ENCODE measurements around the gene HIBADH. TPM values are rescaled to one million over a fixed set of nuclear protein-coding genes. Genes with fewer than 3 reads are reported as not detected.

Gene HIBADH
- total and polyA plus RNA-seq, 2 donors (not counting 3 experiments of a cell fraction or from before 2014, with no cell fraction given): 22.6 to 30.5 TPM

- intact Hi-C loops (cut with micrococcal nuclease) (loop anchor here (5.0 kb wide), 1 partner anchor 409 kb away; no protein-coding TSS in a partner anchor), dilution Hi-C loops (cut with MboI; ENCODE audit: extremely low pct_ligation_motif_present, low sequenced_read_pairs) (no loop called here)
- H3K27me3 ChIP-seq (ENCODE audit: control insufficient read depth in 2 of 2, insufficient read depth in 2 of 2, low read length in 2 of 2): no peaks in the 10 kb centered on the region
- no peak overlapping the region for H3K4me3 ChIP-seq (replicated peaks in 1 of 3; ENCODE audit: insufficient read depth in 1 of 3, low read depth in 1 of 3, low read length in 3 of 3)
- ChIA-PET CTCF (interaction anchor here (1.4 to 3.3 kb wide), 3 partner anchors 16 to 87 kb away, joined by 3 to 37 read pairs (median 6); no protein-coding TSS in a partner anchor), POLR2A (no interaction called here)
- no peak overlapping the region for H3K4me2 ChIP-seq (ENCODE audit: insufficient read depth, low read length)
- H3K9ac ChIP-seq (replicated peaks; ENCODE audit: extremely low read depth, insufficient read depth, low read length): no peak overlapping the region
- no peaks in the 10 kb centered on the region for H3K9me3 ChIP-seq (replicated peaks; ENCODE audit: control insufficient read depth, insufficient read depth, low read length)
- H3K9me1 ChIP-seq (replicated peaks; ENCODE audit: control insufficient read depth, extremely low read depth, insufficient read depth, low read length): no peaks in the 10 kb centered on the region
- H3K4me1 ChIP-seq (ENCODE audit: control insufficient read depth, extremely low read depth, insufficient read depth, low read length): peaks cover 10% of the 10 kb centered on the region
- DNase-seq (ENCODE audit: low read depth, low spot score): no peak
- TF ChIP-seq GATA2 (IDR thresholded peaks at IDR 0.05; ENCODE audit: insufficient read depth, insufficient read length, low read depth, low read length) (no peak), POLR2AphosphoS5 (IDR thresholded peaks at IDR 0.05; ENCODE audit: insufficient read depth, low read depth, low read length) (no peak), JUN (IDR thresholded peaks at IDR 0.05; ENCODE audit: borderline replicate concordance, insufficient read depth, insufficient read length, low read depth) (no peak), MYC (IDR thresholded peaks at IDR 0.05; ENCODE audit: low read depth, low read length) (no peak), EZH2 (IDR thresholded peaks at IDR 0.05; ENCODE audit: borderline replicate concordance, low read depth, low read length, severe bottlenecking) (no peak)
- BruUV-seq (replicated peaks): no TSS peak
- no peaks in the 10 kb centered on the region for H4K20me1 ChIP-seq (replicated peaks; ENCODE audit: control insufficient read depth, extremely low read depth, insufficient read depth, low read length)
- peak overlapping the region; percentile 42 for H2AFZ ChIP-seq (ENCODE audit: low read depth, low read length)
- FAIRE-seq: no peak
- H3K79me2 ChIP-seq (ENCODE audit: control insufficient read depth, insufficient read depth, low read length): no peaks in the 10 kb centered on the region
- H3K27ac ChIP-seq (ENCODE audit: insufficient read depth, low read depth, low read length): no peak overlapping the region
- H3K36me3 ChIP-seq (ENCODE audit: control insufficient read depth in 2 of 2, extremely low read depth in 1 of 2, insufficient read depth in 2 of 2, low read length in 2 of 2): no peaks in the 10 kb centered on the region
Measured at GRCh38 chr7:27688056-27688455, 25.4 kb upstream of the HIBADH start.

DNA sequence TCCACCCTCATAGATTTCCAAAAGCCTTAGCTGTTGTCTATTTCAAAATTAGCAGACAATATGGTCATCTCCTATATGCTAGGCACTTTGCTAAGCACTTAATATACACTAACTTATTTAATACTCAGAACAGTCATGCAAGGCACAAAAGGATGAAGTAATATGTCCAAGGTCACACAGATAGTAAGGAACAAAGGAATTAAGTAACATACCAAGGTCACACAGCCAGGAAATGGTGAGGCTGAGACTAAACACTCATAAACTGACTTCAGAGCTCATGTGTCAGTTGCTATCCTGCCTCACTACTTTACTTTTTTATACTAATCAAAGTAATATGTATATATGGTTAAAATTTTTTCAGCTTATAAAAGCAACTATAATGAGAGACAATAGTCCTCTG, 23.6 kb upstream of the HIBADH start:
- no peak for FAIRE-seq
- peak overlapping the region; percentile 11 for H3K4me2 ChIP-seq (ENCODE audit: insufficient read depth, low read length)
- no peak overlapping the region for H3K9ac ChIP-seq (replicated peaks; ENCODE audit: extremely low read depth, insufficient read depth, low read length)
- H2AFZ ChIP-seq (ENCODE audit: low read depth, low read length): no peak overlapping the region
- no peaks in the 10 kb centered on the region for H4K20me1 ChIP-seq (replicated peaks; ENCODE audit: control insufficient read depth, extremely low read depth, insufficient read depth, low read length)
- no peaks in the 10 kb centered on the region for H3K9me1 ChIP-seq (replicated peaks; ENCODE audit: control insufficient read depth, extremely low read depth, insufficient read depth, low read length)
- ChIA-PET CTCF (interaction anchor here (0.6 to 1.8 kb wide), 9 partner anchors 8 to 490 kb away, joined by 3 to 11 read pairs (median 5); partner anchors contain the start of gene HIBADH), POLR2A (interaction anchor here (0.6 kb wide), 1 partner anchor 95 kb away, joined by 3 read pairs; no protein-coding TSS in a partner anchor)
- no peak overlapping the region for H3K4me3 ChIP-seq (replicated peaks in 1 of 3; ENCODE audit: insufficient read depth in 1 of 3, low read depth in 1 of 3, low read length in 3 of 3)
- H3K9me3 ChIP-seq (replicated peaks; ENCODE audit: control insufficient read depth, insufficient read depth, low read length): no peaks in the 10 kb centered on the region
- no peak overlapping the region for H3K27ac ChIP-seq (ENCODE audit: insufficient read depth, low read depth, low read length)
- DNase-seq (ENCODE audit: low read depth, low spot score): peak; percentile 60
- no TSS peak for BruUV-seq (replicated peaks)
- H3K4me1 ChIP-seq (ENCODE audit: control insufficient read depth, extremely low read depth, insufficient read depth, low read length): peaks cover 10% of the 10 kb centered on the region
- H3K79me2 ChIP-seq (ENCODE audit: control insufficient read depth, insufficient read depth, low read length): no peaks in the 10 kb centered on the region
- H3K36me3 ChIP-seq (ENCODE audit: control insufficient read depth in 2 of 2, extremely low read depth in 1 of 2, insufficient read depth in 2 of 2, low read length in 2 of 2): no peaks in the 10 kb centered on the region
- no peak for TF ChIP-seq MYC (IDR thresholded peaks at IDR 0.05; ENCODE audit: low read depth, low read length)
- TF ChIP-seq, protein P1, sequence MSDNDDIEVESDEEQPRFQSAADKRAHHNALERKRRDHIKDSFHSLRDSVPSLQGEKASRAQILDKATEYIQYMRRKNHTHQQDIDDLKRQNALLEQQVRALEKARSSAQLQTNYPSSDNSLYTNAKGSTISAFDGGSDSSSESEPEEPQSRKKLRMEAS (IDR thresholded peaks at IDR 0.05; ENCODE audit: insufficient read depth, insufficient read length): no peak
- peak; percentile 27 for TF ChIP-seq GATA2 (IDR thresholded peaks at IDR 0.05; ENCODE audit: insufficient read depth, insufficient read length, low read depth, low read length)
- TF ChIP-seq JUN (IDR thresholded peaks at IDR 0.05; ENCODE audit: borderline replicate concordance, insufficient read depth, insufficient read length, low read depth): no peak
- no peak for TF ChIP-seq POLR2A (IDR thresholded peaks at IDR 0.05; ENCODE audit: low read depth, low read length)
- TF ChIP-seq FOS (IDR thresholded peaks at IDR 0.05; ENCODE audit: borderline replicate concordance, insufficient read depth, low read length): peak; percentile 14
- H3K27me3 ChIP-seq (ENCODE audit: control insufficient read depth in 2 of 2, insufficient read depth in 2 of 2, low read length in 2 of 2): no peaks in the 10 kb centered on the region
- intact Hi-C loops (cut with micrococcal nuclease): loop anchor here (5.0 kb wide), 1 partner anchor 411 kb away; no protein-coding TSS in a partner anchor
- dilution Hi-C loops (cut with MboI; ENCODE audit: extremely low pct_ligation_motif_present, low sequenced_read_pairs): no loop called here

Measured in endothelial cell of umbilical vein (primary cell).